GM19351 (cell line): ENCODE results near the gene C1QA.

Source experiments
- ATAC-seq: cut with Tn5 transposase; IDR thresholded peaks from one replicate; pipeline ENCODE4 v1.9.1; 2021; ENCODE audit warnings: mild to moderate bottlenecking, moderate library complexity; ENCODE audit not compliant: unreplicated experiment

C1QA gene

GRCh38 chr1:22636353-22636752, at the start of gene C1QA:
Gene C1QA, plus strand, starts transcription at chr1:22636628. Its CDS starts 989 bp downstream, at chr1:22637617.
- no peak for ATAC-seq

GRCh38 chr1:22587247-22587646, 49.2 kb upstream of the C1QA start:
- ATAC-seq: no peak

- ATAC-seq: no peak
Observed at GRCh38 chr1:22588899-22589422, 47.5 kb upstream of the C1QA start.

- no peak for ATAC-seq
Observed at GRCh38 chr1:22591576-22591975, 44.9 kb upstream of the C1QA start.

GRCh38 chr1:22592051-22592450, 44.4 kb upstream of the C1QA start:
- ATAC-seq: no peak

GRCh38 chr1:22592919-22593790, 43.3 kb upstream of the C1QA start:
- no peak for ATAC-seq

GRCh38 chr1:22594396-22594795, 42.0 kb upstream of the C1QA start:
- no peak for ATAC-seq

GRCh38 chr1:22595108-22595507, 41.3 kb upstream of the C1QA start:
- ATAC-seq: no peak

- ATAC-seq: no peak
Observed at GRCh38 chr1:22597301-22597965, 39.0 kb upstream of the C1QA start.

GRCh38 chr1:22597996-22598395, 38.4 kb upstream of the C1QA start:
- ATAC-seq: no peak

- no peak for ATAC-seq
Observed at GRCh38 chr1:22598736-22599135, 37.7 kb upstream of the C1QA start.

- ATAC-seq: no peak
Observed at GRCh38 chr1:22600071-22600816, 36.2 kb upstream of the C1QA start.

GRCh38 chr1:22600817-22601605, 35.4 kb upstream of the C1QA start:
- ATAC-seq: no peak

GRCh38 chr1:22601610-22602009, 34.8 kb upstream of the C1QA start:
- ATAC-seq: no peak

- no peak for ATAC-seq
Observed at GRCh38 chr1:22602060-22602740, 34.2 kb upstream of the C1QA start.

GRCh38 chr1:22606161-22606560, 30.3 kb upstream of the C1QA start:
- no peak for ATAC-seq

- no peak for ATAC-seq
Observed at GRCh38 chr1:22607154-22607553, 29.3 kb upstream of the C1QA start.

- no peak for ATAC-seq
Observed at GRCh38 chr1:22608361-22608760, 28.1 kb upstream of the C1QA start.

GRCh38 chr1:22609291-22609690, 27.1 kb upstream of the C1QA start:
- no peak for ATAC-seq

GRCh38 chr1:22611530-22611947, 24.9 kb upstream of the C1QA start:
- ATAC-seq: no peak
